A673 (cell line): ENCODE data around the gene STARD9.

Source experiments
- CTCF ChIP-seq: fragments of 300-800, 200-600 bp; sonication (generic); conservative IDR thresholded peaks from 2 replicates; pipeline ENCODE4 v1.5.1; 2017; ENCODE audit warnings: low read depth, mild to moderate bottlenecking, antibody characterized with exemption, low read length, moderate library complexity, mixed read lengths
- EZH2 ChIP-seq: fragments of 200-600 bp; sonication (generic); IDR thresholded peaks from 2 replicates; pipeline ENCODE4 v1.6.1; 2017; ENCODE audit warnings: borderline replicate concordance, low read depth, mild to moderate bottlenecking, mixed read lengths, antibody characterized with exemption, low read length; ENCODE audit not compliant: poor library complexity, severe bottlenecking

DNA sequence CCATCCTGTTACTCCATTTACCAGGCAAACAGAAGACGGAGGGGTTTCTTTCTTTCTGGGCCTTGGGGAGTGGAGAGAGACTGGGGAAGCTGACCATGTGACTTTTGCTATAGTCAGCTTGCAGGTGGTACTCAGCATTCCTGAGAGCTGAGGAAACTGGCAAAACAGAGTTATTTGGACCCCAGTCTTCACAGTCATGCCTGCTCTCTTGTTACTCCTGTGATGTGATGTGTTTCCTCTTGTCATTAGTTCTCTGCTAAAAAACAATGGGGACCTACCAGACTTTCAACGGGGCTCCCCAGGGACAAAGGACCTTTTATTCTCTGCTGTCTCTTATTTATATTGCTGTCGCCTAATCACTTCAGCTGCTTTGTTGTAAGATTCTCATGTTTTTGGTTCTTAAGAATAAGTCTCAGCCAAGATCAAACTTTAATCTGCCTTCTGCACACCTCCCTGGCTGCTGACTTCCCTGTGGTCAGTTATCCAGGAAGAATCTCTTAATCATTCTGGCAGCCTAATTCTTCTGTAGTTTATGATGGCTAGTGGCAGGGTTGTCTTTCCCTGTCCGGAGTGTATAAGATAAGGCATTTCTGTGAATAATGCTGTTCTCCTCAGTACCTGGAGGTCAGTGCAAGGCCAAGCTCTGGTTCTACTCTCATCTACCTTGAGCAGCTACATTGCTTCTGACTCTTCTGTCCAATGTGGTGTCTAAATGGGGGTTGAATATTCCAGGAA lies 8.8 kb downstream of the STARD9 start:
- TF ChIP-seq CTCF (no peak), EZH2 (no peak)
